Endothelial cell (in vitro differentiated cells): ENCODE data around the gene POP4. TPM values are rescaled to one million over a fixed set of nuclear protein-coding genes. Genes with fewer than 3 reads are reported as not detected.

ENCODE experiments used
- DNase-seq: peaks from one replicate; pipeline ENCODE4 v3.0.0; 2021; ENCODE audit warnings: low spot score
- H3K27ac Mint-ChIP-seq: one replicate; pipeline ENCODE4 v1.8.0; 2021; ENCODE audit warnings: mixed read lengths, inconsistent platforms; ENCODE audit not compliant: unreplicated experiment
- H3K27me3 Mint-ChIP-seq: one replicate; pipeline ENCODE4 v1.8.0; 2021; ENCODE audit warnings: mild to moderate bottlenecking, moderate library complexity, mixed read lengths, inconsistent platforms; ENCODE audit not compliant: unreplicated experiment
- H3K36me3 Mint-ChIP-seq: one replicate; pipeline ENCODE4 v1.8.0; 2021; ENCODE audit warnings: mild to moderate bottlenecking, low read depth, mixed read lengths, inconsistent platforms; ENCODE audit not compliant: unreplicated experiment
- H3K4me1 Mint-ChIP-seq: one replicate; pipeline ENCODE4 v1.8.0; 2021; ENCODE audit warnings: mild to moderate bottlenecking, mixed read lengths, inconsistent platforms; ENCODE audit not compliant: unreplicated experiment
- H3K4me3 Mint-ChIP-seq: one replicate; pipeline ENCODE4 v1.8.0; 2021; ENCODE audit warnings: mild to moderate bottlenecking, mixed read lengths, inconsistent platforms; ENCODE audit not compliant: unreplicated experiment
- H3K9me3 Mint-ChIP-seq: one replicate; pipeline ENCODE4 v1.8.0; 2021; ENCODE audit warnings: mixed read lengths, inconsistent platforms; ENCODE audit not compliant: unreplicated experiment
- CTCF ChIP-seq: fragments of 200-600 bp; sonication (generic); IDR thresholded peaks from one replicate; pipeline ENCODE4 v1.5.0; 2021; ENCODE audit warnings: antibody characterized with exemption; ENCODE audit not compliant: unreplicated experiment
- total RNA-seq: library from RNA; stranded (reverse); fragmentation: NEBNext Ultra II Directional; extraction: Animal tissue kit (Norgen Biotek cat#: 25700); gene quantifications from one replicate; pipeline ENCODE4 v1.2.1, GENCODE V29; 2021; ENCODE audit not compliant: unreplicated experiment

The POP4 gene
- total RNA-seq, 1 donor from 2014 or later: 48.8 TPM

DNA sequence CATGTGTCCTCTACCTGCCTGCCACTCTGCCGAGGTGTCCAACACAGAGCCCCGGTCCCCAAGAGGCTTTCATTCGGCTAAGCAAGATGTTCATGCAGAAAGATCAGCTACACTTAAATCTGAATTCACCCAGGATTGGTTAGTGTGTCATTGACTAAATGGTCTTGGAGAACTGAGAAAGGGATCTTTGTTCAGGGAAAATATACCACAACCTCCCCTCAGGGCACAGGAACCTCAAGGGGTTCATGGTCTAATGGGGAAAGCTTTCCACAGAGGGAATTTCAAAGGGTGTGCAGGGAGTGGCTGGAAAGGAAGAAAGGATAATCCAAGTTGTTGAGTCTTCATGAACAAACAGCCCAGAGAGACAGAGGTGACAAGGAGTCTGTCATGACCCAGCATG, 14.4 kb upstream of the POP4 start:
- H3K4me3 Mint-ChIP-seq: no peak overlapping the region
- DNase-seq: no peak
- no peaks in the 10 kb centered on the region for H3K9me3 Mint-ChIP-seq
- H3K27ac Mint-ChIP-seq: no peak overlapping the region
- H3K4me1 Mint-ChIP-seq: no peaks in the 10 kb centered on the region
- TF ChIP-seq CTCF: no peak
- H3K27me3 Mint-ChIP-seq: peaks cover 5% of the 10 kb centered on the region
- no peaks in the 10 kb centered on the region for H3K36me3 Mint-ChIP-seq

- no peak for DNase-seq
- H3K36me3 Mint-ChIP-seq: no peaks in the 10 kb centered on the region
- H3K9me3 Mint-ChIP-seq: no peaks in the 10 kb centered on the region
- TF ChIP-seq CTCF: no peak
- peaks cover 1% of the 10 kb centered on the region for H3K27me3 Mint-ChIP-seq
- no peak overlapping the region for H3K4me3 Mint-ChIP-seq
- no peaks in the 10 kb centered on the region for H3K4me1 Mint-ChIP-seq
- no peak overlapping the region for H3K27ac Mint-ChIP-seq
Observed at GRCh38 chr19:29593869-29594268, 12.2 kb upstream of the POP4 start.

- no peaks in the 10 kb centered on the region for H3K36me3 Mint-ChIP-seq
- H3K27ac Mint-ChIP-seq: no peak overlapping the region
- no peak overlapping the region for H3K4me3 Mint-ChIP-seq
- no peaks in the 10 kb centered on the region for H3K4me1 Mint-ChIP-seq
- DNase-seq: no peak
- TF ChIP-seq CTCF: no peak
- H3K9me3 Mint-ChIP-seq: no peaks in the 10 kb centered on the region
- H3K27me3 Mint-ChIP-seq: peaks cover 1% of the 10 kb centered on the region
Observed at GRCh38 chr19:29596080-29596727, 9.9 kb upstream of the POP4 start.

- no peaks in the 10 kb centered on the region for H3K9me3 Mint-ChIP-seq
- H3K27me3 Mint-ChIP-seq: no peaks in the 10 kb centered on the region
- no peak for TF ChIP-seq CTCF
- H3K4me1 Mint-ChIP-seq: no peaks in the 10 kb centered on the region
- DNase-seq: peak; percentile 33
- no peak overlapping the region for H3K27ac Mint-ChIP-seq
- H3K4me3 Mint-ChIP-seq: no peak overlapping the region
- H3K36me3 Mint-ChIP-seq: no peaks in the 10 kb centered on the region
Observed at GRCh38 chr19:29596885-29597525, 9.1 kb upstream of the POP4 start.

- Mint-ChIP-seq H3K4me3 (no peak overlapping the region), H3K36me3 (no peaks in the 10 kb centered on the region), H3K27me3 (no peaks in the 10 kb centered on the region), H3K27ac (no peak overlapping the region), H3K4me1 (no peaks in the 10 kb centered on the region), H3K9me3 (no peaks in the 10 kb centered on the region)
- TF ChIP-seq CTCF: no peak
- DNase-seq: no peak
Observed at GRCh38 chr19:29598036-29598435, 8.0 kb upstream of the POP4 start.
